Measurements from ENCODE around the gene LPAR5.
"Not testable (repeated sequence)": the region's sequence is repeated elsewhere in the genome, so short reads cannot be mapped to it uniquely, and the experiment has no call there.

LPAR5 gene

GRCh38 chr12:6606331-6607131 lies 29.2 kb downstream of the LPAR5 start:
- peak; percentile 59 to 75 (median 70) for DNase-seq

GRCh38 chr12:6605421-6606330 lies 30.1 kb downstream of the LPAR5 start:
- DNase-seq, result peak; percentile 21 to 42 (median 30)

GRCh38 chr12:6604259-6605029 lies 31.3 kb downstream of the LPAR5 start:
- DNase-seq, result no peak

- peak in 1 of 4 experiments; percentile 29 for DNase-seq
Observed at GRCh38 chr12:6603095-6603567, 32.6 kb downstream of the LPAR5 start.

- DNase-seq, result no peak
Observed at GRCh38 chr12:6602526-6602925, 33.2 kb downstream of the LPAR5 start.

- not testable (repeated sequence) for DNase-seq
Observed at GRCh38 chr12:6595673-6596072, 40.1 kb downstream of the LPAR5 start.

GRCh38 chr12:6592087-6592486 lies 43.7 kb downstream of the LPAR5 start:
- no peak for DNase-seq

GRCh38 chr12:6586569-6586968 lies 49.2 kb downstream of the LPAR5 start:
- DNase-seq, result not testable (repeated sequence)

- DNase-seq, result no peak
Observed at GRCh38 chr12:6584293-6584692, 51.5 kb downstream of the LPAR5 start.

GRCh38 chr12:6582959-6583358 lies 52.8 kb downstream of the LPAR5 start:
- DNase-seq, result no peak

- no peak for DNase-seq
Observed at GRCh38 chr12:6582196-6582595, 53.6 kb downstream of the LPAR5 start.

- no peak for DNase-seq
Observed at GRCh38 chr12:6575648-6576047, 60.1 kb downstream of the LPAR5 start.

GRCh38 chr12:6574576-6575295 lies 61.0 kb downstream of the LPAR5 start:
- DNase-seq, result no peak

- no peak for DNase-seq
Observed at GRCh38 chr12:6573001-6573400, 62.8 kb downstream of the LPAR5 start.

GRCh38 chr12:6570264-6570887 lies 65.4 kb downstream of the LPAR5 start:
- peak; percentile 47 to 69 (median 52) for DNase-seq

- DNase-seq, result no peak
Observed at GRCh38 chr12:6569786-6570185, 66.0 kb downstream of the LPAR5 start.

GRCh38 chr12:6569312-6569711 lies 66.4 kb downstream of the LPAR5 start:
- DNase-seq, result no peak
